Testis (tissue), 2 donors: Measurements from ENCODE around the gene ZFP62.

Experiments used
- POLR2A ChIP-seq: fragments of 450-650 bp; IDR thresholded peaks from one replicate; pipeline ENCODE4 v1.6.1; 2017; ENCODE audit warnings: antibody characterized with exemption, mild to moderate bottlenecking, moderate library complexity
- TF ChIP-seq, protein P1 (sequence below), 3 experiments: fragments of 450-650 bp in 2 of 3; fragments of 200-600 bp in 1 of 3; sonication (generic) in 1 of 3; IDR thresholded peaks; one replicate each; pipeline ENCODE4 v1.5.1; 2016 to 2019; ENCODE audit warnings: antibody characterized with exemption in 3 of 3, mild to moderate bottlenecking in 2 of 3, moderate library complexity in 1 of 3

GRCh38 chr5:180853121-180853847, 7.8 kb downstream of the ZFP62 start:
- TF ChIP-seq, protein P1, sequence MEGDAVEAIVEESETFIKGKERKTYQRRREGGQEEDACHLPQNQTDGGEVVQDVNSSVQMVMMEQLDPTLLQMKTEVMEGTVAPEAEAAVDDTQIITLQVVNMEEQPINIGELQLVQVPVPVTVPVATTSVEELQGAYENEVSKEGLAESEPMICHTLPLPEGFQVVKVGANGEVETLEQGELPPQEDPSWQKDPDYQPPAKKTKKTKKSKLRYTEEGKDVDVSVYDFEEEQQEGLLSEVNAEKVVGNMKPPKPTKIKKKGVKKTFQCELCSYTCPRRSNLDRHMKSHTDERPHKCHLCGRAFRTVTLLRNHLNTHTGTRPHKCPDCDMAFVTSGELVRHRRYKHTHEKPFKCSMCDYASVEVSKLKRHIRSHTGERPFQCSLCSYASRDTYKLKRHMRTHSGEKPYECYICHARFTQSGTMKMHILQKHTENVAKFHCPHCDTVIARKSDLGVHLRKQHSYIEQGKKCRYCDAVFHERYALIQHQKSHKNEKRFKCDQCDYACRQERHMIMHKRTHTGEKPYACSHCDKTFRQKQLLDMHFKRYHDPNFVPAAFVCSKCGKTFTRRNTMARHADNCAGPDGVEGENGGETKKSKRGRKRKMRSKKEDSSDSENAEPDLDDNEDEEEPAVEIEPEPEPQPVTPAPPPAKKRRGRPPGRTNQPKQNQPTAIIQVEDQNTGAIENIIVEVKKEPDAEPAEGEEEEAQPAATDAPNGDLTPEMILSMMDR (IDR thresholded peaks at IDR 0.05) = no peak
- no peak for TF ChIP-seq POLR2A
